AML-193 (cell line): ENCODE measurements around the gene GAMT.
A peak's percentile ranks its signal among the peaks of the same experiment; 100 is the strongest.

Source experiments
- DNase-seq, 2 experiments: peaks; one replicate each; lab custom pipeline; 2025; lab: John Stamatoyannopoulos, UW

GAMT gene

GRCh38 chr19:1418496-1418775 lies 17.1 kb upstream of the GAMT start:
- no peak for DNase-seq

GRCh38 chr19:1417681-1418495 lies 16.5 kb upstream of the GAMT start:
- DNase-seq: no peak

DNA sequence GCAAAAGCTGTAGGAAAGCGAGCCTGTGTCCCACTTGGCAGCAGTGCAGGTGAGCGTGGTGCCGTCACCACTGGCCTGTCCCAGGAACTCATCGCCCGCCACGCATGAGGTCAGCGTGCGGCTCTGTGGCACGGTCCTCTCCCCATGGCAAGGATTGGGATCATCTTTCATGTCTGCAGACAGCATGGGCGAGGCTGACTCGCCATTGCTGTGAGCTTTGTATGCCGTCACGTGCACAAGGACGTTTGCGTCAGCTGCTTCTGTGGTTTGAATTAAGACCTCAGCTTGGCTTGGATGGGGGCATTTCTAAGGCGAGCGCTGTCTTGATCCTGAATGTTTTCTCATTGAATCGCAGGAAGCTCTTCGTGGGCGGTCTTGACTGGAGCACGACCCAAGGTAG lies 15.8 kb upstream of the GAMT start:
- DNase-seq: no peak

- DNase-seq: no peak
These were observed 14.9 kb upstream of the GAMT start for GRCh38 chr19:1416014-1416841.

DNA sequence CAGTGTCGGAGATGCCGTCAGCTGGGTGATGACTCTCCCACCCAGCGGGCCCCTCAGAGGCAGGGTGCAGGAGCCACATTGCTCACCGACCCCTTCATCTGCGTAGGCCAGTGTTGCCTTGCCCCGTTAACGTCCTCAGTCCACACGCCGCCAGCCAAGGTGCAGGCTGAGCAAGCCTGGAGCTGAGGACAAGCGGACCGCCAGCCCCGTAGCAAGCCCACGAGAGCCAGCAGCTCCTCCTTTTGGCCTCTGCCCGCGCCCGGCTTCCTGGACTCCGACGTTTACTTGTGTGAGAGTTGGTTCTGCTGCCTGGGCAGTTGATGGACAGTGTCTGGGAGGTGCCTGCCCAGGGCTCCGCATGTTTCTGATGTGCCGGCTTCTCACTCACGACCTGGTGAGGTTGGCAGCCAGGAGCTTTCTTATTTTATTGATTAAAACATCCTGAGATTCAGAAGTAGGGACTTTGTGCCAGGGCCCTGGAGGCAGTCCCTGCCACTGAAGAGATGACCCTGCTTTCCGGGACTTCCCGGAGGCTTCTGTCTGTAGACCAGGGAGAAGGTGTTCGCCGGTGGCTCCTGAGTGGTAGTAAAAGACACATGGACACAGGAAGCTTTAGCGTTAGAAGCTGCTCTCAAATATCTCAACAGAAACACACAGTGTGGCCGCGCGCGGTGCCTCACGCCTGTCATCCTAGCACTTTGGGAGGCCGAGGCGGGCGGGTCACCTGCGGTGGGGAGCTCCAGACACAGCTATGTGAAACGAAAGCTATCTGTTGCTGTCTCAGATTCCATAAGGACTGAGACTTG lies 11.9 kb upstream of the GAMT start:
- DNase-seq: no peak

DNA sequence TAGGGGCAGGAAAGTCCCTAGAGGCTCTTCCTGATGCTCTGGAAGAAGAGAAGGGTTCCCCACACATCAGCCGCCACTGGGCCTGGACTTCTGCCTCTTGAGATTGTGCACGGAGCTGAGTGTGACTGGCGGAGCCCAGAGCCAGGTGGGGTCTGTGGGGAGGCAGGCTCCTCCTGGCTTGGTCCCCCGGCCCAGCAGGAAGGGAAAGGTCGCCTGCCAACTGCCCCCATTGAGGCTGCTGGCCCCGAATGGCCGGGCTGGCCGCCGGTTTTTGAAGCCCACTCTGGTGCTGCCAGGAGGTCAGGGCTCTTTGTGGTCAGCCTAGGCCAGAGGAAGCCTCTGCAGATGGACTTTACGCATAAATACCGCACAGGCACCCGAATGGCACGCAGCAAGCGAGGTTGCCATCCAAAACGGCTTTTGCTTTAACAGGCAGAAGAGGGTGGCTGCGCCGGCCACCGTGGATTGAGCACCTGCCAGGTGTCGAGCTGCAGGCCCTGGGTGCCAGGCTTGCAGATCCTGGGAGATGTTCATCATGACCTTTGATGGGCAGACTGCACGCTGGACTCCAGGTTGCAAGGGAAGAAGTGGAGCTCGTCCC lies 11.1 kb upstream of the GAMT start:
- DNase-seq: no peak

DNA sequence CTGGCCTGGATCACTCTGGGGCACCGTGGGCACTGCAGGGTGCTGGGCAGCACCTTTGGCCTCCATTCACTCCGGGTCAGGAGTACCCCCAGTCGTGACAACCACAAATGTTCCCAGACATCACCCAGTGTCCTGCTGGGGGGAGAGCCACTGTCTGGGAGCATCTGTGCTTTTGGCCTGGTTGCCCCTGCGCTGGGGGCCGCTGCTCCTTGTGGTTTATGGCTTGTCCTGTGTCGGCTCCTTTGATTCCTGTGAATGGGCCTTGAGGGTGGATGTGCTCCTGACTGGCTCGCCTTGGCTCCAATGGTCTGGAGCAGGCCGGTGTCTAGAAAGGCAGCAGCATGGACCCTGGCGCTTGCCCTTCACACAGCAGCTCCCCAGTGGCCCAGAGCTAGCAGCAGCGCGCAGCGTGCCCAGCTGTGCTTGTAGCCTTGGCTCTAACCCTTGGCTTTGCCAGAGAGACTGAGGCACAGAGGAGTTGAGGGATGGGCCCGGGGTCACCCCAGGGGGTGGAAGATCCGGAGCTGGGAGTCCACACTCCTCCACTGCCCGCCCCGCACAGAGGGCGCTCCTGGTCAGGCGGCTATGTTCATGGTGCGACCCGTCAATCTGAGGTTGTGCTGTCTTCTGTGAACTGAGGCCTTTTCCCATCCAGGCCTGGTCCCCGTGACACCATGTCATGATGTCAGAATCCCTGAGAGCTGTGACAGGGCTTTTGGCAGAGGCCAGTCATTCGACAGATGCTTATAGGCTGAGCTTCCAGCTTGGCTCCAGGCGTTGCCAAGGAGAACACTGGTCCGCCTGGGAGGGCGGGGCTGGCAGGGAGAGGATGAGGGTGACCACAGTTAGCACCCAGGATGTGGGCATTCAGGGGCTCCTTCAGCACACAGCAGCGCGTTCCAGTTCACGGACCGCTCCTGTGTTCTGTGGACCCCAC lies 10.2 kb upstream of the GAMT start:
- DNase-seq: no peak

DNA sequence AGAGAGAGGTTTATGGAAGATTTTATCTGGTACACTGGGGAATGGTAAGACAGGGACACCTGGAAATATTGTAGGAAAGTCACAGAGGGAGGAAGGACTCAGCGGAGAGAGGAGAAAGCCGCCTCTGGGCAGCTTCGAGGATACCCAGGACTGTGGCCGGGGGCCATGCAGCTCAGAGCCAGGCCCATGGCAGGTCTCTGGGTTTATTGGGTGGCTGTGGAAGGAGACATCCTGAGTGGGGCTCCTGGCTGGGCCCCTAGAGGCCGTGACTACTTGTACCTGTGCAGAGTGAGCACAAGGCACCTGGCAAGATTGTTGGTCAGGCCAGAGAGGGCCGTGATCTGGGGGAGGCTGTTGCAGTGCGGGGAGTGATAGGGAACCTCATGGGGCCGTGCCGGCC lies 9.4 kb upstream of the GAMT start:
- DNase-seq: no peak

GRCh38 chr19:1410136-1410786 lies 8.9 kb upstream of the GAMT start:
- DNase-seq: no peak

DNA sequence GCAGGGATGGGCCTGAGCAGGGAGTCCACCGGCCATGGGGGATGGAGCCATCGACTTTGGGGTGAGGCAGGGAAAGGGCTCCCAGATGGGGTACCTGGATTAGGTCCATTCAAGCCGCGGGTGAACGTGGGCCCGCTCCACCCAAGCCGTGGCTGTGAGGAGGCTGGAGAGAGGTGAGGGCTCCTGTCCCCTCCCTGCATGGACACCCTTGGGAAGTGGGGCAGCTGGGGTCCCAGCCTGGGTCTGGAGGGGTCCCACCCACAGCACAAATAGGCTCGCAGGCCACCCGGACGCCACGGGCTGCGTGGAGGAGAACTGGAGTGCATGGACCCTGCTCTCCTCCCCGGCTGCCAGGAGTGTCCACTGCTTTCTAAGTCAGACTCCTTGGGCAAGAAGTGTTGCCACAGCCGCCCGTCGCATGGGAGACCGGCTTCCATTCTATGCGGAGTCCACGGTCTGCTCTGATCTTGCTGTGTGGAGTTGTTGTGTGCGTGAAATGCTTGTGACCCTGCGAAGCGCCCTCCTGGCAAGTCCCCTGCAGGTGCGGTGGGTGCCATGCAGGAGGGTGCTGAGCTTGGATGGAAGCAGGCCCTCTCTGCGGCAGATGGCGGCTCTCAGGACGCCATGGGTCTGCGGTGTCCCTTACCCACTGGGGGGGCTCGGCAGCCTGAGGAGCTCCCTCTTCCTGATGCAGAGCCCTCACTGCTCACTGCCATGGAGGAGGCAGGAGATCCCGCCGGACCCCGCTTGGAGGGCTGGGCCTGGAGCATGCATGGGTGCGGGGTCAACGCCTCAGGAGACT lies 8.1 kb upstream of the GAMT start:
- DNase-seq: no peak

GRCh38 chr19:1408300-1409203 lies 7.2 kb upstream of the GAMT start:
- DNase-seq: no peak

DNA sequence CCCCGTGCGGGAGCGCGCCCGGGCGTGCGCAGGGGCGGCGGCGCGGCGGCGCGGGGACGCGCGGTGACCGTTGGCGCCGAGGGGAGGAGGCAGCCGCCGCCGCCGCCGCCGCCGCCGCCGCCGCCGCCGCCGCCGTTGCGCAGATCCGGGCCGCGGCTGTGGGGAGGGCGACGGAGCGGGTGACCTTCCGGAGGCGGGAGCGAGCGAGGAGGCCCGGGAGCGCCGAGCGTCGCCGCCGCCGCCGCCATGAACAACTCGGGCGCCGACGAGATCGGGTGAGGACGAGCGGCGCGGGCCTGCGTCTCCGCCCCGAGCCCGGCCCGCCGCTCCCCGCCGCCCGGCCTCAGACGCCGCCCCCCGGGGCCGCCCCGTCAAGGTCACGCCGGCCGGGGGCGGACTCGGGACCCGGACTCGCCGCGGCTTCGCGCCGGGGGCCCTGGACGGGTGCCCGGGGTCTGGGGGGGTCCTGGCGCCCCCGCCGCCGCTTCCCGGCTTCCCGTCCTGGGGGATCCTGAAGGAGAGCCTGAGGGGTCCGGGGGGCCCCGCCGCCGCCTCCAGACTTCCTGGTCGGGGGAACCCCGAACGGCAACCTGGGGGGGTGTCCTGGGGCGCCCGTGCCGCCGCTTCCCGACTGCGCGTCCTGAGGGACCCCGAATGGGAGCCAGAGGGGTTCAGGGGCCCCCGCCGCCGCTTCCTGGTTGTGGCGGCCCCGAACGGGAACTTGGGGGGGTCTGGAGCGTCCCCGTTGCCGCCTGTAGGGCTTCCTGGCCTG lies 6.4 kb upstream of the GAMT start, which contains the start of gene DAZAP1:
DAZAP1 (plus strand) TSS at position 59 of the 772 bp plus-strand sequence; CDS start at position 247, 188 bp downstream.
- no peak for DNase-seq

- DNase-seq: peak; percentile 93 to 94
These were observed 5.6 kb upstream of the GAMT start for GRCh38 chr19:1406774-1407527.

- DNase-seq: no peak
These were observed 1.2 kb upstream of the GAMT start for GRCh38 chr19:1402411-1403070.

- no peak for DNase-seq
These were observed 511 bp upstream of the GAMT start for GRCh38 chr19:1401889-1402217.

DNA sequence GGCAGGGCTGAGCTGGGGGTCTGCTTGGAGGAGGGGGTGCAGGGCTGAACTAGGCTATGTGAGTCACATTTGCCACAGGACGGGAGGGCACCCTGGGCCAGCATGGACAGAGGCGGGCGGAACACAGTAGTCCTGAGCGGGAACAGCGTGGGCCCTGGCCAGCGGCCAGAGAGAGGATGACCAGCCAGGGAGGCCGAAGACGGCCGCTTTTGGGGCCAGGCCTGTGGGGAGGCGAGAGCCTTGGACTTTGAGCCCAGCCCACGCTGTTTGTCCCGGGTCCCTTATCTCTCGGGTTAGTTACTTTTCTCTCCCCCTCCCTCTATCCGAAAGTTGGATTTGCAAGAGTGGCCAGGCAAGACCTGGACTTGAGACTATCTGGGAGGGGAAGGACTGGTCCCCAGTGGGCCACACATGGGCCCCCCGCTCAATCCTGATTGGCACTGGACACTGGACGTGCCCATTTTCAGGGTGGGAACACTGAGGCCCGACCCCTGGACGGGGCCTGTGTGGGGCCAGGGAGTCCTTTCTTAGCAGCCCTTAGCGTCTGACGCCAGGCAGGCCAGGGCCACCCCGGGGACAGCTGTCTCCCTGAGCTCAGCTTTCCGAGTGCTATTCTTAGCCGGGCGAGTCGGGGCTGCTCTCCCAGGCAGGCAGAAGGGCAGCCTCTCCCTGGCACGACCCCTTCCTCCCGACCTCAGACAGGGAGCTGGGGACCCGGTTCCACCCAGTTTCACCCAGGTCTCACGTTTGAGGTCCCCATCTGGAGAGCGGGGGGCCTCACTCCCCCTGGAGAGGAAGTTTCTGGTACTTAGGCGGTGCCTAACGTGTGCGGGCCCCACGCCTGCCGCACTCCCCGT lies 833 bp downstream of the GAMT start:
- no peak for DNase-seq
